Measurements from ENCODE around the gene GPATCH2.
"Not testable (repeated sequence)": the region's sequence is repeated elsewhere in the genome, so short reads cannot be mapped to it uniquely, and the experiment has no call there.

GPATCH2 gene

DNA sequence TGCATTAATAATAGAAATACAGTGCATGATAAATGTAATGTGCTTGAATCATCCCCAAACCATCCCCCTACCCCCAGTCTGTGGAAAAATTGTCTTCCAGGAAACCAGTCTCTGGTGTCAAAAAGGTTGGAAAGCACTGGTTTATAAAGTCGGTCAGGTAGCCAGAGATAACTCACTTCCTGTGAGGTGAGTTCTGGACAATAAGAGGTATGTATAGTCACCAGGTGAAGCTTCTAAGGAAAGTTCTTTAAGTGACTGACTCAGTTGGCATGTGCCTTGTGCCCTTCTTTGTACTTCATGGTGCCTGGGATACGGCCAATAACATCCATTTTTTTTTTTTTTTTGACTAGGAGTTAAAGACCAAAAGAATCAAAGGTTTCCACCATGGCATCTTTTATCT lies 103.7 kb downstream of the GPATCH2 start:
- TF ChIP-seq, protein P1, sequence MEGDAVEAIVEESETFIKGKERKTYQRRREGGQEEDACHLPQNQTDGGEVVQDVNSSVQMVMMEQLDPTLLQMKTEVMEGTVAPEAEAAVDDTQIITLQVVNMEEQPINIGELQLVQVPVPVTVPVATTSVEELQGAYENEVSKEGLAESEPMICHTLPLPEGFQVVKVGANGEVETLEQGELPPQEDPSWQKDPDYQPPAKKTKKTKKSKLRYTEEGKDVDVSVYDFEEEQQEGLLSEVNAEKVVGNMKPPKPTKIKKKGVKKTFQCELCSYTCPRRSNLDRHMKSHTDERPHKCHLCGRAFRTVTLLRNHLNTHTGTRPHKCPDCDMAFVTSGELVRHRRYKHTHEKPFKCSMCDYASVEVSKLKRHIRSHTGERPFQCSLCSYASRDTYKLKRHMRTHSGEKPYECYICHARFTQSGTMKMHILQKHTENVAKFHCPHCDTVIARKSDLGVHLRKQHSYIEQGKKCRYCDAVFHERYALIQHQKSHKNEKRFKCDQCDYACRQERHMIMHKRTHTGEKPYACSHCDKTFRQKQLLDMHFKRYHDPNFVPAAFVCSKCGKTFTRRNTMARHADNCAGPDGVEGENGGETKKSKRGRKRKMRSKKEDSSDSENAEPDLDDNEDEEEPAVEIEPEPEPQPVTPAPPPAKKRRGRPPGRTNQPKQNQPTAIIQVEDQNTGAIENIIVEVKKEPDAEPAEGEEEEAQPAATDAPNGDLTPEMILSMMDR (IDR thresholded peaks at IDR 0.05; ENCODE audit: borderline replicate concordance, insufficient read depth, low read depth, low read length), result no peak
- H3K4me3 ChIP-seq (ENCODE audit: low read depth, low read length), result no peak overlapping the region

DNA sequence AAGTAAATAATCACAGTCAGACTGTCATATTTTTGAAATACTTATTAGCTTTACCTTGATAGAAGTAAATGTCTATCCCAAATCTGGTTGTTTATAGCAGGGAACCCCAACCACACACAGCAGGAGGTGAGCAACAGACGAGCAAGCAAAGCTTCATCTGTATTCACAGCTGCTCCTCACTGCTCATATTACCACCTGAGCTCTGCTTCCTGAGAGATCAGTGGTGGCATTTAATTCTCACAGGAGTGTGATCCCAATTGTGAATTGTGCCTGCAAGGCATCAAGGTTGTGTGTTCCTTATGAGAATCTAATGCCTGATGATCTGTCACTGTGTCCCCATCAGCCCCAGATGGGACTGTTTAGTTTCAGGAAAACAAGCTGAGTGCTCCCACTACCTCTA lies 104.3 kb downstream of the GPATCH2 start:
- TF ChIP-seq, protein P1 (IDR thresholded peaks at IDR 0.05; ENCODE audit: borderline replicate concordance, insufficient read depth, low read depth, low read length), result no peak
- H3K4me3 ChIP-seq (ENCODE audit: low read depth, low read length), result no peak overlapping the region

DNA sequence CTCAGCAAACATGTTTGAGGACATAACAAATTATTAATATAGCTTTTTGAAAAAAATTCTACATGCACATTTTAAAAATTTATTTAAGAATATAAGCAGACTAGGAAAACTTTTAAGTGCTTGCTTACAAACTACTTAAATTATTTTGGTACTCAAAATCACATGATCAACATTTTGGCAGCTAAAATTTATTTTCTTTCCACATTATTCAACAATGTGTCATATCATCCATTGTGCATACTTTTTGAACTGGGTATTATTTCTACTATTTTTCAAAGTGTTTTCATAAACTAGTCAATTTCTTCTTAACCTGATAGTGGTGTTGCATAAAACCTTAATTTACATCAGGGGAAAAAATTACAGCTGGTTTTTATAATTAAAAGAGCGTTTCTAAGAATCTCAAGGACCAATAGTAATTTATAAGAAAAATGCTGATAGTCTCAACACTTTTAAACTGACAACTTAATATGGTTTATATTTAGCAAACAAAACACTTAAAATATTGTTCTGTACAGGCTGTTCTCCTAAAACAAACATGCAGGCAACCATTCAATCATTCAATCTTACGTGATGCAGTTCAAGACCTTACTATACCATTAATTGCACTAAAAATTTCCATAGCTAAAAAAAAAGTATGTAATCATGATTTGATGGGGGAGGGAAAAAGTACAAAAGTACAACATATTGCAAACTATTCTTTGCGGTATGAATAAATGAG lies 105.0 kb downstream of the GPATCH2 start:
- H3K4me3 ChIP-seq (ENCODE audit: low read depth, low read length), result no peak overlapping the region
- TF ChIP-seq, protein P1 (IDR thresholded peaks at IDR 0.05; ENCODE audit: borderline replicate concordance, insufficient read depth, low read depth, low read length), result no peak

DNA sequence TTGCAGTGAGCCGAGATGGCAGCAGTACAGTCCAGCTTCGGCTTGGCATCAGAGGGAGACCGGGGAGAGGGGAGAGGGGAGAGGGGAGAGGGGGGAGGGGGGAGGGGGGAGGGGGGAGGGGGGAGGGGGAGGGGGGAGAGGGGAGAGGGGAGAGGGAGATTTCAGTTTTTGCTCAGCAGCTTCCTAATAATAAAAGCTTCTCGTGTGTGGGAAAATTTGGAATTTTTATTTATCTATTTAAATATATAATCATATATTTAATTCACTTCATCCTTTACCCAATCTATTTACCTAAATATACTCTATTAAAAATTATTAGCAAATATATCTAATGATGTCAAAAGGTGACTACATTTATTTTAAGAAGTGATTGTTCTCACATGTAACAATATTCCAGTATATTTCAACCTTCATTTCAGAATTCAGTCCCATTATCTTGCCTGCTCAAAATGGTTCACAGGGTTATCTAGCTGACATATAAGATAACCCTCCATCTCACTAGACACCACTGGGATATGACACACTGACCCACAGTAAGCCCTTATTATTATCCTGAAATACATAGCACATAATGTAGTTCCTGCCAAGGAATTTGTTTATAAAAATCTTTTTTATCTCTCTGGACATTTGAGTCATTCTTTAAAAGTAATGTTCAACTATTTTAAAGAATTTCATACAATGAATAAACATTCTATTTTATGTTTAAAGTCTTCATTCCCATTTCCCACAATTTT lies 105.9 kb downstream of the GPATCH2 start:
- TF ChIP-seq, protein P1 (IDR thresholded peaks at IDR 0.05; ENCODE audit: borderline replicate concordance, insufficient read depth, low read depth, low read length), result no peak

DNA sequence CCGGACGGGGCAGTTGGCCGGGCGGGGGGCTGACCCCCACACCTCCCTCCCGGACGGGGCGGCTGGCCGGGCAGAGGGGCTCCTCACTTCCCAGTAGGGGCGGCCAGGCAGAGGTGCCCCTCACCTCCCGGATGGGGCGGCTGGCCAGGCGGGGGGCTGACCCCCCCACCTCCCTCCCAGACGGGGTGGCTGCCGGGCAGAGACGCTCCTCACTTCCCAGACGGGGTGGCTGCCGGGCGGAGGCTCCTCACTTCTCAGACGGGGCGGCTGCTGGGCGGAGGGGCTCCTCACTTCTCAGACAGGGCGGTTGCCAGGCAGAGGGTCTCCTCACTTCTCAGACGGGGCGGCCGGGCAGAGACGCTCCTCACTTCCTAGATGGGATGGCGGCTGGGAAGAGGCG lies 107.0 kb downstream of the GPATCH2 start:
- not testable (repeated sequence) for H3K4me3 ChIP-seq (ENCODE audit: low read depth, low read length)

More for the DNA sequence above, 105.9 kb downstream of the GPATCH2 start:
- no peak overlapping the region for H3K4me3 ChIP-seq (ENCODE audit: low read depth, low read length)

DNA sequence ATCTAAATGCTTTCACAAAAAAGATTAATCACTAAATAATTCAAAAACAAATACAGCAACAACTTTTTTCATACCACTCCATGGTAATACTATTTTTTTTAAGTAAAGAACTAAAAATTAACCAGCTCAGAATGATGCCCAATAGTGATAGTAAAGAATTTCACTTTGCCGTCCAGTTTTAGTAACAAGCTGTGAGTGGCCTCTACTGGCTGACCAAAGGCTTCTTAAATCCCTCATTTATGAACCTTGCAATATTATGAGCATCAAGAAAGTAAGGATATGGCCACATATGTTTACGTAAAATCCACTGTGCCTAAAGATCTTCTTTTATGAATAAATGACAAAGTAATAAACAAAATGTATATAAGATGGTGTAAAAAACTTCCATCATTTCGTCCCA lies 108.6 kb downstream of the GPATCH2 start:
- TF ChIP-seq, protein P1 (IDR thresholded peaks at IDR 0.05; ENCODE audit: borderline replicate concordance, insufficient read depth, low read depth, low read length), result no peak
- H3K4me3 ChIP-seq (ENCODE audit: low read depth, low read length), result no peak overlapping the region

DNA sequence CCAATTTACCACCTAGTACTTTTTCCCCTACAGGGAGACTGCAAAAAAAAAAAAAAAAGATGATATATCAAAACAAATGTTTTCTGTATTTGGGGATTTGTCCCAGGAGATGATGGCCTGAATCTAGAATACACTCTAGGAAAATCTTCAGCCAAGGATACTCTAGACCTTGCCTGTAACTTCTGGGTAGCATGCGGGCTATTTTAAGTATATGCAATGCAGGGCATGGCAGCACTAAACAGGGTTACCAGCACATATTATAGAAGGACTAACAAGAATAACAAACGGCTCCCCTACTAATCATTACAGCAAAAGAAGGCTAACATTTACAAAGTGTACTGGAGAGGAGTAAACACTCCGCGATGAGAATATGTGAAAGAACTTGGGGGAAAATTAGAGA lies 109.6 kb downstream of the GPATCH2 start:
- TF ChIP-seq, protein P1 (IDR thresholded peaks at IDR 0.05; ENCODE audit: borderline replicate concordance, insufficient read depth, low read depth, low read length), result no peak
- no peak overlapping the region for H3K4me3 ChIP-seq (ENCODE audit: low read depth, low read length)
